Stimulated activated CD4-positive, alpha-beta T cell treated with anti-CD3 and anti-CD28 coated beads, Interleukin-15, amount 100 ng/mL, for 48 hours (primary cell): ENCODE results near the gene SPTLC1.
"Not testable (repeated sequence)": the region's sequence is repeated elsewhere in the genome, so short reads cannot be mapped to it uniquely, and the experiment has no call there.

ENCODE experiments used
- DNase-seq, 2 donors: peaks; one replicate each; pipeline ENCODE4 v3.0.0-alpha.2; 2020; ENCODE audit warnings: low read depth in 2 of 2

SPTLC1 gene, protein sequence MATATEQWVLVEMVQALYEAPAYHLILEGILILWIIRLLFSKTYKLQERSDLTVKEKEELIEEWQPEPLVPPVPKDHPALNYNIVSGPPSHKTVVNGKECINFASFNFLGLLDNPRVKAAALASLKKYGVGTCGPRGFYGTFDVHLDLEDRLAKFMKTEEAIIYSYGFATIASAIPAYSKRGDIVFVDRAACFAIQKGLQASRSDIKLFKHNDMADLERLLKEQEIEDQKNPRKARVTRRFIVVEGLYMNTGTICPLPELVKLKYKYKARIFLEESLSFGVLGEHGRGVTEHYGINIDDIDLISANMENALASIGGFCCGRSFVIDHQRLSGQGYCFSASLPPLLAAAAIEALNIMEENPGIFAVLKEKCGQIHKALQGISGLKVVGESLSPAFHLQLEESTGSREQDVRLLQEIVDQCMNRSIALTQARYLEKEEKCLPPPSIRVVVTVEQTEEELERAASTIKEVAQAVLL

DNA sequence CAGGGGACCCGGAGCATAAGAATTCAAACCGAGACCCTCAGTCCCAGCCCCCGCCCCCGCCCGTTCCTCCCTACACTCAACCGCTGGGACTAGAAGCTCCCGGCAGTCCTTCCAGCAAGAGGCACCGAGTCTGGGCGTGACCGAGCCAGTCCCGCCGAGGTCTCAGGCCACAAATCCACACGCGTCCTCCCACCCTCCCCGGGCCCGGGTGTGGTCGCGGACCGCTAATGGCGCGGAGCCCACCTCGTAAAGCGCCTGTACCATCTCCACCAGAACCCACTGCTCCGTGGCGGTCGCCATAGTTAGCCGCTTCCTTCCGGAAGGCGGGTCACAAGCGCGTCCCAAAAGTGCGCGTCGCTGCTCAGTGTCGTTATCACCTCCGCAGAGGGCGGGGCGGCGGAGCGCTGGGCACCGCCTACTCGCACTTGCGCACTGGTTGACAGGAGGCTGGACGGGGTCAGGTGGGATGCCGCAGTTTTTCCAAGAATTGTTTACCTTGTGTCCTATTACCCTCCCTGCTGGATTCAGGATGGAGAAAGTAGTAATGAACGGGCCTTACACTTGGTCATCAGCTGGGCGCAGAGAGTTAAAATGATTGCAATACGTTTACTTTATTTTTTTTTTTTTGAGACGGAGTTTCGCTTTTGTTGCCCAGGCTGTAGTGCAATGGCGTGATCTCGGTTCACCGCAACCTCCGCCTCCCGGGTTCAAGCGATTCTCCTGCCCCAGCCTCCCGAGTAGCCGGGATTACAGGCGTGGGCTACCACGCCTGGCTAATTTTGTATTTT lies at the start of gene SPTLC1:
Gene SPTLC1 (minus strand): TSS at position 343 of the 788 bp plus-strand sequence. CDS start 43 bp downstream, at position 300.
- peak; percentile 91 to 92 for DNase-seq

GRCh38 chr9:92164975-92165374 lies 49.8 kb upstream of the SPTLC1 start:
- DNase-seq = no peak

DNA sequence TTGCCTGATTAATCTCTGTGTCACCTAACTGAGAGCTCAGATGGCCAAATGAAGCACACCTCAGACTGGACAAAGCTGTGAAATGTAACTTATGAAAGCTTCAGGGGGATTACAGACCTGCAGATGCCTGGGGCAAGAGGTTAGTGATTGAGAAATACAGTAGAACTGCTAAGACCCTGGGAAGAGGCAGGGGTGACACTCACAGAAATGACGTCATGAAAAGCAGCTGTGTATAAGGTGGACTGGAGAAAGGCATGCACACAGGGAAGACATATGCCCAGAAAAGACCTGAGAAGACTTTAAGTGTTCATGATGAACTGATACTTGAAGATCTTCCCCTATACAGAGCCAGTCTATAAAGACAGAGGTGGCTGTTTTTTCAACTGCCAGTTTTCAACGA lies 49.3 kb upstream of the SPTLC1 start:
- DNase-seq = no peak

- no peak for DNase-seq
These were observed 48.1 kb upstream of the SPTLC1 start for GRCh38 chr9:92163276-92163675.

DNA sequence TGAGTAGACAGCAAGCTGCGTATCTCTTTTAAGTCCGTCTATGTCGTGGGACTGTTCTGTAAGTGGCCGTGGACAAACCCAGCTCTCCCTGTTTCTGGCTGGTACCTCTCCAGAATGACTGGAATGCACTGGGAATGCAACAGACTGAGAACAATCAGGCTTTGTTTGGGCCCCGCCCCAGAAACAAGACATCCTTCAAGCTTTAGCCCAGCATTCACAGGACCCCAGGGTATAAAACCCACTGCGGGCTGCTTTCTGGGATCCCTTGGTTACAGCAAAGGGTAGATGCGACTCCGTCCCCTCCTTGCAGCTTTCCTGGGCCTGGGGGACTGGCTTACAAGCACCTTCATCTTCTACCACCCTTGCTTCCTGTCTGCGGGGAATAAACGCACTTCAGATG lies 45.6 kb upstream of the SPTLC1 start:
- no peak for DNase-seq

DNA sequence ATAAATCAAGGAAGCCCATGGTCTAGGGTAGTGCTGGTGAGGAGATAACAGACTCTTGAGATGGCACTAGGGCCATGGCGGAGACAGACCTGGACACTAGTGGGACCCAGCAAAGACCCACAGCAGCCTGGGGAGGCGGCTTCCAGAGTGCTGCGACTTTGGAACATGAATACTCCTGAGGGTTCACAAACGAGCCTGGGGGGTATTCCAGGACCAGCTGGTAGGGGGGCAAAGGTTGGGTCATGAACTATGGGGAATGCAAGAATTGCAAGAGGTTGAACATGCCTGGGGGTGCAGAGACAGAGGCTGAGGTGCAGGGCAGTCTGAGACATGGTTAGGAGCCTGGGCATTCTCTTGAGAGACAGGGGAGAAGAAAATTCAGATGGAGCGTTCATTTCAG lies 43.8 kb upstream of the SPTLC1 start:
- DNase-seq = no peak

DNA sequence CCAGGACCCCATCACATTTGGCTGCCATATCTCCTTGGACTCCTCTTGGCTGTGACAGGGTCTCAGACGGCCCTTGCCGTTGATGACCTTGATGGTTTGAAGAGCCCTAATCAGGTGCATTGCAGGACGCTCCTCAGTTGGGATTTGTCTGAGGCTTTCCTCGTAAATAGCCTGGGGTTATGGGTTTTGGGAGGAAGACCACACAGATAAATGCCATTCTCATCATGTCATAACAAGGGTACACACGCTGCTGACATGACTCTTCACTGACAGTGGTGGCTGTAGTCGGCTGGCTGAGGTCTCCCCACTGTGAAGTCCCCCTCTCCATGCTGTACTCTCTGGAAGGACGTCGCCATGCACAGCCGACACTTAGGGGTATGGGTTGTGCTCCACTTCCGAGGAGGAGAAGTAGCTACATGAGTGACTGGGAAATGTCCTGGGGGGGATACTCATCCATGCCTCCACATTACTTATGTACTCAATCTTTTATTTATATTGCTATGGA lies 42.9 kb upstream of the SPTLC1 start:
- no peak for DNase-seq

GRCh38 chr9:92155736-92156135 lies 40.5 kb upstream of the SPTLC1 start:
- DNase-seq = not testable (repeated sequence)

DNA sequence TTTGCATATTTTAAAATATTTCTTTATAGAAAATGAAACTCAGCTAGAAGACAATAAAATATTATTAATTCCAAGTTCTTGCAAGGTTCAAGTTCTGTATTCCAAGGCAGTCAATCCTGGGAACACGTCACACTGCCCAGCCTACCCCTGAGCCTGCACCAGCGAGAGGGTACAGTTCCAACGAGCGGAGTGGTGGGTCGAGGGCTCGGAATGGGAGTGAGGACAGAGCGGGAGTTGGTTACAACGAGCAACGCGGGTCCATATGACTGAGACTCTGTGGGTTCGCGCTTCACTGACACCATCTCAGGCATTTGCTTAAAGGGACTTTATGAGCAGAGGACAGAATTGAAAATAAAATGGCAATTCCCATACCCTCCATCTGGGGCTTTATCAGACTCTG lies 40.0 kb upstream of the SPTLC1 start:
- DNase-seq = no peak

DNA sequence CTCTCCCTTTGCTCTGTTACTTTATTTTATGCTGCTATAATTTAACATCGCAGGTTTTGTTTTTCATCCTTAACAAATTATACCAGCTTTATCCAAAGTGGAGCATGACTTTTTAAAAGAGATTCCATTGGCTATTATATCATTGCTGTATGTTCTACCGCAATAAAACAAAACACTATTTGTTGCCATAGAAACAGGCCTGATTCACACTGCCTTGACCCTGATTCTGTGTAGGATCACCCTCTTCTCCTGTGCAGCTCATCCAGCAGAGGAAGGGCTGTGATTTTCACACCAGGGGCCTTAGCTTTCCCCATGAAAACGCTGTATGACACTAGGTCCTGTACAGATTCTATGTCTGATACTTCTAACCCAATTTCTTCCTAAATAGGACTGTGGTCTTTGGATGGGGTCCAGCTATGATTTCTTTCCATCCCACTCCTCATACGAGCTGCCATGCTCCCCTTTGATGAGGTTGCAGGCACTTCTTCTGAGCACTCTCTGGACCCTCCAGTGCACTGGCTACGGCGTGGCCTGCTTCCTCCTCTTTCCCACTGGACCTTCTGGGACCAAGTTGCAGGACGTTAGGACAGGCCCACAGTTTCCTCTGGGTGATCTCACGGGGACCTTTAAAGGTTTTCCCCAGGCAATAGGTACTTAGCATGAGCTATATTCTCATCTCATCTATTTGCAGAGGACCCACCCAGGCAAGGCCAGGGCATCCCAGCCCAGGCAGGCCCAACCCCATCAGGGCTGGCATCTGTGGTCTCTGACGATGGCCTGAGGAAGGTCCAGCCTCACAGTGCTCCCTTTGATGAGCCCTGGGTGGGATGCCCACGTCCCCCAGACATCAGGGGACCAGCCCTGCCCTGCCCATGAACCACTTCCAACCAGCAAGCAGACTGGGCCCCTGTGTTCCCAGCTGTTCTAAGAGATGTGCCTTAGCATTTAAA lies 38.5 kb upstream of the SPTLC1 start:
- not testable (repeated sequence) for DNase-seq

- no peak for DNase-seq
These were observed 36.6 kb upstream of the SPTLC1 start for GRCh38 chr9:92151691-92152393.

DNA sequence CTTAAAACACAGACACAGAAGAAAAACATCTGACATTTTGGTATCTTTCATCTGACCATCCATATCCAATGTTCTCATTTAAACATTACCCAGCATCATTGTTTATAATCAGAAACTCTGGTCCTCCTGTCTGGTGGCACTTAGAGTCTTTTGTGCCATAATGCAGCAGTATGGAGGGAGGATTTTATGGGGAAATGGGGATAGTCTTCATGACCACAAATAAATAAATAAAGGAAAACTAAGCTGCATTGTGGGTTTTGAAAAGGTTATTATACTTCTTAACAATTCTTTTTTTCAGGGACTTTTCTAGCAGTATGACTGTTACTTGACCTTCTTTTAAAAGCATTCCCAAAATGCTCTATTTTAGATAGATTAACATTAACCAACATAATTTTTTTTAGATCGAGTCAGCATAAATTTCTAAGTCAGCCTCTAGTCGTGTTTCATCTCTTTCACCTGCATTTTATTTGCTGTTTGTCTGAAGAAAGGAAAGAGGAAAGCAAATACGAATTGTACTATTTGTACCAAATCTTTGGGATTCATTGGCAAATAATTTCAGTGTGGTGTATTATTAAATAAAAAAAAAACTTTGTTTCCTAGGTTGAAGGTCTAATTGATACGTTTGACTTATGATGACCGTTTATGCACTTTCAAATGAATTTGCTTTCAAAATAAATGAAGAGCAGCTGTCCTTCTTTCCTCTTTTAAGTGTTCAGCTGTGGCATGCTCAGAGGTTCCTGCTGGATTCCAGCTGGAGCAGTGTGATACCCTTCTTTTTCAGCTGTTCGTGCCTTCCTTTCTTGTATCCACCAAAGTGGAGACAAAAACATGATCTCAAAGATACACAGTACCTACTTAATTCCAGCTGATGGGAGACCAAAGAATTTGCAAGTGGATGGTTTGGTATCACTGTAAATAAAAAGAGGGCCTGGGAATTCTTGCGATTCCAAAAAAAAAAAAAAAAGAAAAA lies 35.6 kb upstream of the SPTLC1 start:
- not testable (repeated sequence) for DNase-seq

- DNase-seq = no peak
These were observed 32.6 kb upstream of the SPTLC1 start for GRCh38 chr9:92147852-92148180.

DNA sequence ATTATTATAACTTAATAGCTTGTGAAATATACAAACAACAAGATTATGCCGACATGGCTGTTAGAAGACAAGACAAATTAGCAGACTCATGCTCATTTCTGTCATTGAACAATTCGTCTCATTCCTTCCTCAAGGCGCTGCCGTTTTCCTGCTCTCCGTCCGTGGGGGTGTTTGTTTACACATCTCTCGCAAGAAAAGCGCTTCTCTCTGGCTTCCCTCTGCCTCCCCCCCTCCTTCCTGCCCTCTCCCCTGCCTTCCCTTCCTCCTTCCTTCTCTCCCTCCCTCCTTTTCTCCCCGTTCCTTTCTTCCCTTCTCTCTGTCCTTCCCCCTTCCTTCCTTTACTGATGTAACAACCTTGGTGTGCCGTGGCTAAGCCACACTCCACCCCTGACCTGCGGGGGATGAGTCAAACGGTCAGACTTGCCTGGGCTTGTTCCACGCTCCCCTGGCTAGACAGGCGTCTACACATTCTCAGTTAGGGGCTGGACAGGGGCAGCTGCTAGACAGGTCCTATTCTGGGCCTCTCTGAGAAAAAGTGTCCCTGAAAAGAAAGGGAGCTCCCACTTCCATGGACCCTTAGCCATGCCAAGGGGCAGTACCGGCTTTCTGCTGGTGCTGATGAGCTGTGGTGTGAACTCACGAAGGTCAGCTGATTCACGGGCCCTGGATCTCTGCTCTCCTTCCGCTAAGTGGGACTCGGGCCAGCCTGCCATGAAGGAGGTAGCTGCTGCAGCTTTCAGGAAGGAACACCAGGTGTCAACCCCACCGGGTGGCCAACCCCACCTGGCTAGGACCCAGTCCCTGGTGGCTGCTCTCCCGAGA lies 32.0 kb upstream of the SPTLC1 start:
- no peak for DNase-seq

DNA sequence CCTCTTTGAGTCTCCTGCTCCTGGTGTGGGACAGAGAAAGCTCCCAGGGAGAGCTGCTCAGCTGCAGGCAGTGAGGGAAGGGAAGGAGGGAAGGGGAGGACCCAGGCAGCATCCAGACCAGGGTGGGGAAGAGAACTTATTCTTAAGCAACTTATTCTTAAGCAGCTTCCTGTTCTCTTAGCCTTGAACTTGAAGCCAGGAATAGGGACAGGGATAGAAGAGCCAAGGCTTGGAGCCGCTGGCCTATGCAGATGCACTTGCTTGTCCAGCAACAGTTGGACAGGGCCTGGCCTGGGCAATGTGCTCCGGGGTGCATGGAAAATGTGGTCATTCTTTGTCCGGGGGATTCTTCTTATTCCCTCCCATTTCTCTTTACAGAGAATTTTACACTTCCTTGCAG lies 31.4 kb upstream of the SPTLC1 start:
- DNase-seq = no peak

DNA sequence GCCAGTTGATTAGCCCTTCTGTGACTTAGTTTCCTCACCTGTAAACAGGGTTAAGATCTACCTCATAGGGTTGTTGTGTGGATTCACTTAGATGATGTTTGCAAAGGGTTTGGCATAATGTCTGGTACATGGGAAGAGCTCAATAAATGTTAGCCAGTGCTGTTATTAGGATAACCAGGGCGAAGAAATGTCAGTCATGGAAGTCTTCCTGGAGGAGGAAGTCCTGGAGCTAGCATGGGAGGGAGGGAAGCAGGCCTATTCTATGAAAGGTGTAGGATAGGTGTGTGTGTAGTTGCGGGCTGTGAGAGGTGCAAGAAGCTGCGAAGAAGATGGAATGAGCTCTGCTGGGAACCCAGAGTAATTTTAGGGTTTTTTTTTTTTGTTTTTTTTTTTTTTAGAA lies 30.6 kb upstream of the SPTLC1 start:
- not testable (repeated sequence) for DNase-seq

GRCh38 chr9:92142329-92142728 lies 27.1 kb upstream of the SPTLC1 start:
- no peak for DNase-seq

GRCh38 chr9:92141144-92142129 lies 26.2 kb upstream of the SPTLC1 start:
- no peak for DNase-seq
